ENCODE measurements around the gene MELK.

MELK gene

GRCh38 chr9:36676778-36677485, 104.2 kb downstream of the MELK start:
- DNase-seq: no peak

- DNase-seq: no peak
Measured at GRCh38 chr9:36677611-36678010, 104.9 kb downstream of the MELK start.

GRCh38 chr9:36679710-36680109, 107.0 kb downstream of the MELK start:
- DNase-seq: no peak

GRCh38 chr9:36686471-36686870, 113.8 kb downstream of the MELK start:
- DNase-seq: no peak

GRCh38 chr9:36690412-36691168, 117.9 kb downstream of the MELK start:
- DNase-seq: no peak

DNA sequence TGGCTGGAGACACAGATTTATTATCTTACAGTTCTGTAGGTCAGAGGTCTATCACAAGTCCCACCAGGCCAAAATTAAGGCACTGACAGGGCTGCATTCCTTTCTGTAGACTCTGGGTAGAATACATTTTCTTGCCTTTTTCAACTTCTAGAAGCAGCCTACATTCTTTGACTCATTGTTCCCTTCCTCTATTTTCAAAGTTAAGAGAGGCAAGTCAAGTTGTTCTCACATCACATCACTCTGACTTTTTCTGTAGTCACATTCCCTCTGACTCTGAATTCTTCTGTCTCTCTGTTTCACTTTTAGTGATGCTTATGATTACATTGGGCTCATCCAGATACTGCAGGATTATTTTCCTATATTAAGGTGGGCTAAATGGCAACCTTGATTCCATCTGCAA, 119.0 kb downstream of the MELK start:
- no peak for DNase-seq

DNA sequence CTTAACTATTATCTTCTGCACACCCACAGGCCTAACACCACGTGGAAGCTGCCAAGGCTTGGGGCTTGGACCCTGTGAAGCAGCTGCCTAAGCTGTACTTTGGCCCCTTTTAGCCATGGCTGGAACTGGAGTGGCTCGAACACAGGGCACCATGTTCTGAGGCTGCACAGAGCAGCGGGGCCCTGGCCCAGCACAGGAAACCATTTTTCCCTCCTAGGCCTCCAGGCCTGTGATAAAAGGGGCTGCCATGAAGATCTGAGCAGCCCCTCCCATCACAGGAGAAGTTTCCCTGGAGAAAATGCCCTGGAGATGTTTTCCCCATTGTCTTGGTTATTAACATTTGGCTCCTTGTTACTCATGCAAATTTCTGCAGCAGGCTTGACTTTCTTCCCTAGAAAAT, 126.3 kb downstream of the MELK start:
- no peak for DNase-seq

GRCh38 chr9:36704148-36704547, 131.5 kb downstream of the MELK start:
- DNase-seq: no peak

- DNase-seq: no peak
Measured at GRCh38 chr9:36713515-36714490, 141.1 kb downstream of the MELK start.

DNA sequence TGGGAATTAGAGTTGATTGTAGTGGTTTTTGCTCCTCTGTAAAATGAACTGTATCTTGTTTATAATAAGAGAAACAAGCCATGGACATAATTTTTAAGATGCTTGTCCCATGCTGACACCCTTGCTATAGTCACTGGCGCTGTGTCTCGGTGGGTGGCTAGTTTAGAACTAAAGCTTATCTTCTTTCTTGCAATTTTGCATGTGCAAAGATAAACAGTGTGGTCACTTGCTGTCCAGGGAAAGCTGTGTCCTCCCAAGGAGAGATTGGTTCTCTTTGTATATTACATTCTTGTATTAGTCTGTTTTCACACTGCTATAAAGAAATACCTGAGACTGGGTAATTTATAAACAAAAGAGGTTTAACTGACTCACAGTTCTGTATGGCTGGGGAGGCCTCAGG, 143.8 kb downstream of the MELK start:
- DNase-seq: no peak

DNA sequence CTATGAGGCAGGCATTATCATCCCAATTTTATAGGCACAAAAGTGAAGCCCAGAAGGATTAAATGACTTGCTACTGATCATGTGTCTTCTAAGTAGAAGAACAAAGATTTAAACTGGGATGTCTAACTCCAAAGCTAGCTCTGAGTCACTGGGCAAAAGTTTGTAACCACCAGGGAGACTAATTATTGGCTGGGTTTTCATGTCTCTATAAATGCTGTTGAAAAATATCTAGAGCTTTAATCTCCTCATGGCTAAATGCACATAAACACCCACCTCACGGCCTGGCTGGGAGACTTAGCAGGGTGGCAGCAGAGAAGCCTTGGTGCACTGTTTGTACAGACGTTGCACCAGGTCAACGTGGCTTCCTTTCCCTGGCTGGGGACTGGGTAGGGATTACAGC, 144.6 kb downstream of the MELK start:
- DNase-seq: no peak

DNA sequence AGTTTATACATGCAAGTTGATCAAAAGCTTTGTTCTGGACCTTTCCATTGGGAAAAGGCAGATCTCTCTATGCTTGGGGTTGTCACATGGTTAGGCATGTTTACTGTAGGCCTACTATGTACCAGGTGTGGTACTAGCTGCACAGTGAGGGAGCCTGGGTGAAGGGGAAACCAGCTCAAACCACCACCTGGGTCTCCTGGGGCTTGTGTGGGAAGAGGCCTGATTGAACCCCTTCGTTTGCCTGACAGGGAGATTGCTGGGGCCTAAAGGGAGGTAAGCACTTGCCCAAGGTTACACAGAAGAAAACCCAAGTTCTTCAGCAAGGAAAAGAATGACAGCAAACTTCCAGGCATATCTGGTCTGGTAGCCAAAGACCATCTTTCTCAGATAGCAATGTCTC, 145.9 kb downstream of the MELK start:
- no peak for DNase-seq

- DNase-seq: no peak
Measured at GRCh38 chr9:36720043-36720442, 147.3 kb downstream of the MELK start.

GRCh38 chr9:36721846-36722588, 149.3 kb downstream of the MELK start:
- no peak for DNase-seq

DNA sequence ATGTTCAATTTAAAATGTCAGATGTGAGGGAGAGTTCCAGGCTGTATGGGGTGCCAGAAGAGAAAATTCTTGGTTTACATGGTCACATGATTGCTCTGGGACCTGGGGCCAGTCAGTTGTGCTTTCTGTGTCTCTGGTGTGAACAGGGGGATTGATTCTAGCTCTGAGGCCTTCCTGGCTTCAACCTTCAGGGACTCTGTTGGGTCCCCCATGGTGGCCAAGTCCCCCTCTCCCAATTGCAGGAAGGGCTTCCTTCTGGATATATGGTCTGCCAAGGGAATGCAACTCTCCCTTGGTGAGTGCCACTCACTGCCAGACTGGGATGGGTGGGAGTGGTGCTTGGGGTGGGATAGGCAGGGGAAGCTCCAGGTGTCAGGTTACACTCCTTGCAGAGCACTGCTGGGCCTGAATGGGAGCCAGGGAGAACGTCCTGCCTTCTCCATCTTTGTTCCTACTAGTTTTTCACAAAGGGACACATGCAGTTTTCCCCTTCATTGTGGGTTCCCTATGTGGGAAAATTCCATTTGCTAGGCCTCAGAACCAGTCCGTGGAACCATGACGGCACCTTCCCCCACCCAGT, 153.2 kb downstream of the MELK start:
- DNase-seq: no peak
